T47D (cell line): ENCODE data around the gene C10orf90.

Experiments used
- DNase-seq, 2 experiments: peaks; one replicate each; pipeline versions ENCODE4 v3.0.0 to v3.0.0-alpha.2; 2011 to 2012; ENCODE audit warnings: low read depth in 1 of 2, low spot score in 1 of 2
- JUND ChIP-seq: IDR thresholded peaks from 2 replicates; pipeline ENCODE4 v1.6.1; 2012; ENCODE audit warnings: low read depth
- in situ Hi-C: cut with HindIII; loops from 2 replicates; pipeline ENCODE4 v1.10.0; 2016; ENCODE audit warnings: low sequenced_read_pairs, low pct_unique_long_range_greater_than_20kb

Gene C10orf90

GRCh38 chr10:126687121-126687606, 16.7 kb upstream of the C10orf90 start:
- no peak for DNase-seq
- in situ Hi-C loops, result no loop called here
- no peak for TF ChIP-seq JUND

GRCh38 chr10:126686719-126687118, 16.2 kb upstream of the C10orf90 start:
- in situ Hi-C loops, result no loop called here
- DNase-seq, result no peak
- TF ChIP-seq JUND, result no peak

GRCh38 chr10:126686268-126686667, 15.8 kb upstream of the C10orf90 start:
- no peak for DNase-seq
- TF ChIP-seq JUND, result no peak
- in situ Hi-C loops, result no loop called here

- TF ChIP-seq JUND, result no peak
- in situ Hi-C loops, result no loop called here
- no peak for DNase-seq
Measured at GRCh38 chr10:126685756-126686155, 15.3 kb upstream of the C10orf90 start.

- in situ Hi-C loops, result no loop called here
- no peak for TF ChIP-seq JUND
- DNase-seq, result no peak
Measured at GRCh38 chr10:126684171-126684745, 13.8 kb upstream of the C10orf90 start.

GRCh38 chr10:126683466-126683865, 13.0 kb upstream of the C10orf90 start:
- no peak for TF ChIP-seq JUND
- DNase-seq, result no peak
- in situ Hi-C loops, result no loop called here

GRCh38 chr10:126675656-126676438, 5.4 kb upstream of the C10orf90 start:
- in situ Hi-C loops, result no loop called here
- TF ChIP-seq JUND, result no peak
- DNase-seq, result no peak

- no peak for TF ChIP-seq JUND
- in situ Hi-C loops, result no loop called here
- DNase-seq, result no peak
Measured at GRCh38 chr10:126674741-126675515, 4.4 kb upstream of the C10orf90 start.

GRCh38 chr10:126673565-126673964, 3.1 kb upstream of the C10orf90 start:
- no peak for TF ChIP-seq JUND
- in situ Hi-C loops, result no loop called here
- DNase-seq, result no peak

GRCh38 chr10:126671402-126671975, 996 bp upstream of the C10orf90 start:
- in situ Hi-C loops, result no loop called here
- TF ChIP-seq JUND, result no peak
- DNase-seq, result no peak

GRCh38 chr10:126670895-126671261, 385 bp upstream of the C10orf90 start:
- in situ Hi-C loops, result no loop called here
- TF ChIP-seq JUND, result no peak

GRCh38 chr10:126669168-126669567, 1.3 kb downstream of the C10orf90 start:
- no peak for DNase-seq
- TF ChIP-seq JUND, result no peak
- in situ Hi-C loops, result no loop called here

More at GRCh38 chr10:126670895-126671261, 385 bp upstream of the C10orf90 start:
- DNase-seq, result no peak
